CD8-positive, alpha-beta memory T cell (primary cell): Measurements from ENCODE around the gene ENKUR. TPM values are rescaled to one million over a fixed set of nuclear protein-coding genes. Genes with fewer than 3 reads are reported as not detected.
"Not testable (repeated sequence)": the region's sequence is repeated elsewhere in the genome, so short reads cannot be mapped to it uniquely, and the experiment has no call there.

ENCODE experiments used
- CTCF ChIA-PET: fragments of 350-600 bp; sonication (Branson Sonifier 250); formaldehyde crosslinking; loops from one replicate; lab custom pipeline; 2021; ENCODE audit warnings: antibody characterized with exemption; lab: Charles Lee
- POLR2A ChIA-PET: fragments of 350-600 bp; sonication (Branson Sonifier 250); formaldehyde crosslinking; loops from one replicate; lab custom pipeline; 2021; ENCODE audit warnings: antibody characterized with exemption; lab: Charles Lee
- DNase-seq, 5 donors: peaks; one replicate each; pipeline versions ENCODE4 v3.0.0 to v3.0.0-alpha.2; 2020 to 2022; ENCODE audit warnings: mixed read lengths in 1 of 5
- H3K27ac ChIP-seq: one replicate; pipeline ENCODE4 v1.7.0; 2013; ENCODE audit warnings: low read depth, mild to moderate bottlenecking, low read length, moderate library complexity
- H3K27me3 ChIP-seq: 2 replicates; pipeline ENCODE4 v1.7.0; 2013; ENCODE audit warnings: low read length, mild to moderate bottlenecking; ENCODE audit not compliant: insufficient read depth, poor library complexity, severe bottlenecking
- H3K36me3 ChIP-seq: 2 replicates; pipeline ENCODE4 v1.7.0; 2013; ENCODE audit warnings: mild to moderate bottlenecking, low read length, moderate library complexity; ENCODE audit not compliant: insufficient read depth
- H3K4me1 ChIP-seq: 2 replicates; pipeline ENCODE4 v1.7.0; 2013; ENCODE audit warnings: mild to moderate bottlenecking, low read length, moderate library complexity; ENCODE audit not compliant: insufficient read depth
- H3K4me3 ChIP-seq: 2 replicates; pipeline ENCODE4 v1.7.0; 2013; ENCODE audit warnings: mild to moderate bottlenecking, low read length
- H3K9me3 ChIP-seq: 2 replicates; pipeline ENCODE4 v1.7.0; 2013; ENCODE audit warnings: mild to moderate bottlenecking, low read length
- H3K27ac Mint-ChIP-seq, 8 donors: one replicate each; pipeline ENCODE4 v1.8.0; 2020 to 2021; ENCODE audit warnings: mixed read lengths in 8 of 8, mild to moderate bottlenecking in 6 of 8, inconsistent platforms in 3 of 8, moderate library complexity in 3 of 8
- H3K27me3 Mint-ChIP-seq, 2 donors: one replicate each; pipeline ENCODE4 v1.8.0; 2020 to 2021; ENCODE audit warnings: mixed read lengths in 2 of 2, mild to moderate bottlenecking in 1 of 2, moderate library complexity in 1 of 2
- H3K36me3 Mint-ChIP-seq, 3 donors: one replicate each; pipeline ENCODE4 v1.8.0; 2020 to 2021; ENCODE audit warnings: mixed read lengths in 3 of 3, inconsistent platforms in 1 of 3, mild to moderate bottlenecking in 1 of 3
- H3K4me1 Mint-ChIP-seq, 3 donors: one replicate each; pipeline ENCODE4 v1.8.0; 2020 to 2021; ENCODE audit warnings: mixed read lengths in 3 of 3, inconsistent platforms in 1 of 3, mild to moderate bottlenecking in 1 of 3
- H3K4me3 Mint-ChIP-seq, 7 donors: one replicate each; pipeline ENCODE4 v1.8.0; 2020 to 2021; ENCODE audit warnings: mixed read lengths in 7 of 7, mild to moderate bottlenecking in 6 of 7, moderate library complexity in 4 of 7, inconsistent platforms in 2 of 7
- H3K9me3 Mint-ChIP-seq, 5 donors: one replicate each; pipeline ENCODE4 v1.8.0; 2020 to 2022; ENCODE audit warnings: mixed read lengths in 5 of 5, mild to moderate bottlenecking in 3 of 5, moderate library complexity in 2 of 5, inconsistent platforms in 1 of 5
- polyA plus RNA-seq: library from polyadenylated mRNA; unstranded; fragments of 300-500 nt; fragmentation: Illumina TruSeq; gene quantifications from one replicate; pipeline ENCODE4 v1.2.3, GENCODE V29; 2021
- total RNA-seq, 2 experiments: library from RNA; stranded (reverse); gene quantifications; one replicate each; pipeline ENCODE4 v1.2.3, GENCODE V29; 2021

The ENKUR gene
- total and polyA plus RNA-seq, 3 experiments from 2014 or later: not detected

DNA sequence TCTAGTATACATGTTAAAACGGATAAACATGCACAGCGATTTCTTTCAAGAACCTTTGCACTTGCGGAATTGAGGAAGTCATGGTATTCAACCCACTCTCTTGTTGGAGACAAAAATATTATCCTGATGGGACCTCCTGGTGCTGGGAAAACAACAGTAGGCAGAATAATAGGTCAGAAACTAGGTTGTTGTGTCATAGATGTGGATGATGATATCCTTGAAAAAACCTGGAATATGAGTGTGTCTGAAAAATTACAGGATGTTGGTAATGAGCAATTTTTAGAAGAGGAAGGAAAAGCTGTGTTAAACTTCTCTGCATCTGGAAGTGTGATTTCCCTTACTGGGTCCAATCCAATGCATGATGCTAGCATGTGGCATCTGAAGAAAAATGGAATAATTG is 7.3 kb upstream of the ENKUR start:
- CTCF ChIA-PET: no interaction called here
- H3K36me3 Mint-ChIP-seq: peaks cover 7 to 22% (median 10%) of the 10 kb centered on the region in 3 donors

DNA sequence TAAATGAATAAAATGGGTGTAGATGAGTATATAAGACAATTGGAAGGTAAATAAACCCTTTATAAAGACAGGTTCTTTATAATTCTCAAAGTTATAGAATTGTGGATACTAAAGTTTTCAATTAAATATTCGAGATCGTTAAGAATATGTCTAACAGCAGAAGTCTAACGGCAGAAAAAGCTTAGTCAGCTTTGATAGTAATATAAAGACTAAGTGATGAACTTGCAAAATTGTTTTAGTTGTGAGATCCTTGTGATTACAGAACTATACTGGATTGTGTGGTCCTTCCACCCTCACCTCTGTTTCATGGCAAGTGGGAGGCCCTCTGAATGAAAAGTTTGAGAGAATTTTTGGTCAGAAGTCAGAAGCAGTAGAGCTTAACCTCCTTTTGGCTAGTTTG is 2.7 kb upstream of the ENKUR start:
- Mint-ChIP-seq H3K27me3 (peaks cover 0 to 4% of the 10 kb centered on the region in 2 donors), H3K36me3 (peaks cover 6 to 24% (median 6%) of the 10 kb centered on the region in 3 donors), H3K4me3 (peak overlapping the region in 2 of 7 donors; percentile 68 to 96), H3K4me1 (peaks cover 19 to 27% (median 23%) of the 10 kb centered on the region in 3 donors), H3K9me3 (no peaks in the 10 kb centered on the region), H3K27ac (peak overlapping the region in 6 of 8 donors; percentile 17 to 98 (median 97))
- H3K36me3 ChIP-seq: no peaks in the 10 kb centered on the region
- H3K9me3 ChIP-seq: no peaks in the 10 kb centered on the region
- ChIA-PET POLR2A (no interaction called here), CTCF (interaction anchor here (0.9 kb wide), 1 partner anchor 165 kb away, joined by 3 read pairs; no protein-coding TSS in a partner anchor)
- no peak for DNase-seq
- H3K27ac ChIP-seq: no peak overlapping the region
- peaks cover 17% of the 10 kb centered on the region for H3K4me1 ChIP-seq
- no peaks in the 10 kb centered on the region for H3K27me3 ChIP-seq
- H3K4me3 ChIP-seq: no peak overlapping the region

More for the DNA sequence above, 7.3 kb upstream of the ENKUR start:
- Mint-ChIP-seq H3K4me1 (peaks cover 2 to 5% (median 4%) of the 10 kb centered on the region in 3 donors), H3K27ac (peak overlapping the region in 1 of 8 donors; percentile 14), H3K4me3 (no peak overlapping the region), H3K9me3 (no peaks in the 10 kb centered on the region), H3K27me3 (no peaks in the 10 kb centered on the region)
- no peaks in the 10 kb centered on the region for H3K27me3 ChIP-seq
- peaks cover 1% of the 10 kb centered on the region for H3K4me1 ChIP-seq
- no peak overlapping the region for H3K27ac ChIP-seq
- POLR2A ChIA-PET: no interaction called here
- DNase-seq: no peak
- H3K36me3 ChIP-seq: no peaks in the 10 kb centered on the region
- no peaks in the 10 kb centered on the region for H3K9me3 ChIP-seq
- no peak overlapping the region for H3K4me3 ChIP-seq

GRCh38 chr10:25017661-25018060 is 1.7 kb upstream of the ENKUR start:
- H3K9me3 ChIP-seq: no peaks in the 10 kb centered on the region
- H3K4me3 Mint-ChIP-seq: peak overlapping the region; percentile 85 to 96 (median 90)
- H3K36me3 Mint-ChIP-seq: peaks cover 0 to 16% (median 0%) of the 10 kb centered on the region in 3 donors
- CTCF ChIA-PET: no interaction called here
- peak overlapping the region; percentile 96 to 99 (median 98) for H3K27ac Mint-ChIP-seq
- H3K27me3 Mint-ChIP-seq: peaks cover 0 to 4% of the 10 kb centered on the region in 2 donors
- no peak for DNase-seq
- H3K4me3 ChIP-seq: peak overlapping the region; percentile 80
- no peaks in the 10 kb centered on the region for H3K9me3 Mint-ChIP-seq
- peaks cover 17% of the 10 kb centered on the region for H3K4me1 ChIP-seq
- H3K27ac ChIP-seq: peak overlapping the region; percentile 93
- H3K27me3 ChIP-seq: no peaks in the 10 kb centered on the region
- no peaks in the 10 kb centered on the region for H3K36me3 ChIP-seq
- peaks cover 19 to 27% (median 23%) of the 10 kb centered on the region in 3 donors for H3K4me1 Mint-ChIP-seq
- POLR2A ChIA-PET: no interaction called here

- H3K4me1 ChIP-seq: peaks cover 17% of the 10 kb centered on the region
- ChIA-PET CTCF (no interaction called here), POLR2A (interaction anchor here (1.3 kb wide), 1 partner anchor 293 kb away, joined by 3 read pairs; no protein-coding TSS in a partner anchor)
- no peaks in the 10 kb centered on the region for H3K9me3 ChIP-seq
- peaks cover 0 to 4% of the 10 kb centered on the region in 2 donors for H3K27me3 Mint-ChIP-seq
- H3K36me3 ChIP-seq: no peaks in the 10 kb centered on the region
- peak overlapping the region; percentile 80 for H3K4me3 ChIP-seq
- peak overlapping the region; percentile 93 for H3K27ac ChIP-seq
- DNase-seq: peak in 2 of 5 donors; percentile 3 to 45
- peak overlapping the region; percentile 85 to 96 (median 90) for H3K4me3 Mint-ChIP-seq
- peaks cover 0 to 15% (median 0%) of the 10 kb centered on the region in 3 donors for H3K36me3 Mint-ChIP-seq
- no peaks in the 10 kb centered on the region for H3K9me3 Mint-ChIP-seq
- H3K27me3 ChIP-seq: no peaks in the 10 kb centered on the region
- peak overlapping the region; percentile 96 to 99 (median 98) for H3K27ac Mint-ChIP-seq
- H3K4me1 Mint-ChIP-seq: peaks cover 19 to 27% (median 23%) of the 10 kb centered on the region in 3 donors
Measured at GRCh38 chr10:25017154-25017590, 1.2 kb upstream of the ENKUR start.

GRCh38 chr10:25016376-25017153 is 607 bp upstream of the ENKUR start, which contains the start of gene THNSL1:
Gene THNSL1 (plus strand): TSS chr10:25016612. CDS start chr10:25023224, 6,612 bp downstream.
- peak within 1 kb of the TSS; percentile 93 for H3K27ac ChIP-seq
- H3K36me3 ChIP-seq: no peaks in the 10 kb centered on the region
- Mint-ChIP-seq H3K36me3 (peaks cover 0 to 12% (median 0%) of the 10 kb centered on the region in 3 donors), H3K27me3 (peaks cover 0 to 4% of the 10 kb centered on the region in 2 donors), H3K9me3 (no peaks in the 10 kb centered on the region), H3K4me1 (peaks cover 19 to 27% (median 23%) of the 10 kb centered on the region in 3 donors), H3K4me3 (peak within 1 kb of the TSS; percentile 85 to 96 (median 90)), H3K27ac (peak within 1 kb of the TSS; percentile 96 to 99 (median 98))
- ChIA-PET POLR2A (interaction anchor here (1.0 to 1.3 kb wide), 2 partner anchors 292 to 394 kb away, joined by 3 to 4 read pairs; no protein-coding TSS in a partner anchor), CTCF (interaction anchor here (0.8 to 1.3 kb wide), 3 partner anchors 121 to 292 kb away, joined by 3 read pairs; partner anchors contain the start of gene ARHGAP21)
- no peaks in the 10 kb centered on the region for H3K27me3 ChIP-seq
- no peaks in the 10 kb centered on the region for H3K9me3 ChIP-seq
- H3K4me1 ChIP-seq: peaks cover 17% of the 10 kb centered on the region
- peak within 1 kb of the TSS; percentile 80 for H3K4me3 ChIP-seq
- DNase-seq: peak; percentile 94 to 99 (median 96)

DNA sequence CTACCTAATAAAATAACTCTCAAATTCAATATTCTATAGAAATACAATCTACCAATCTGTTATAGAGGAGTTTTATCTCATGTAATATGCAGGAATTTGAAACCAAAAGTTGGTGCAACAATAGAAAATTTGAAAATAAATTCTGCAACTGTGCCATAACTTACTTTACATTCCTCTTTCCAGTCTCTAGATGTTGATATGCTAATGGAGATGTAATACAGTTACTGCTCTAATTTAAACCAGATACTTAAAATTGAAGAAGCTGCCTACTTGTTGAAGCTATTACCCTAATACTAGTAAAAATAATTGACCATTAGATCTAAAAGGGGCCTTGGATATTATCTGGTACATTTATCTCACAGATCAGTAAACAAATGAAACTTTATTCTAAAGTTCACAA is 1.4 kb downstream of the ENKUR start:
- peaks cover 17% of the 10 kb centered on the region for H3K4me1 ChIP-seq
- POLR2A ChIA-PET: no interaction called here

GRCh38 chr10:25011591-25011990 is 4.4 kb downstream of the ENKUR start:
- H3K36me3 ChIP-seq, H3K4me3 ChIP-seq, DNase-seq, POLR2A ChIA-PET, H3K36me3 Mint-ChIP-seq, H3K9me3 Mint-ChIP-seq, H3K4me1 Mint-ChIP-seq, H3K9me3 ChIP-seq, H3K4me3 Mint-ChIP-seq, H3K4me1 ChIP-seq, CTCF ChIA-PET, H3K27ac ChIP-seq, H3K27me3 ChIP-seq, H3K27ac Mint-ChIP-seq, H3K27me3 Mint-ChIP-seq: not testable (repeated sequence)

More for the DNA sequence above, 1.4 kb downstream of the ENKUR start:
- H3K36me3 ChIP-seq: no peaks in the 10 kb centered on the region
- DNase-seq: no peak
- H3K4me3 ChIP-seq: no peak overlapping the region
- Mint-ChIP-seq H3K9me3 (no peaks in the 10 kb centered on the region), H3K36me3 (peaks cover 0 to 12% (median 4%) of the 10 kb centered on the region in 3 donors), H3K27me3 (peaks cover 0 to 4% of the 10 kb centered on the region in 2 donors), H3K27ac (peak overlapping the region in 5 of 8 donors; percentile 23 to 97 (median 68)), H3K4me3 (no peak overlapping the region), H3K4me1 (peaks cover 18 to 24% (median 23%) of the 10 kb centered on the region in 3 donors)
- no peak overlapping the region for H3K27ac ChIP-seq
- no peaks in the 10 kb centered on the region for H3K27me3 ChIP-seq
- CTCF ChIA-PET: no interaction called here
- no peaks in the 10 kb centered on the region for H3K9me3 ChIP-seq

GRCh38 chr10:24998044-24998443 is 17.9 kb downstream of the ENKUR start:
- Mint-ChIP-seq H3K9me3 (peaks cover 0 to 23% (median 8%) of the 10 kb centered on the region in 5 donors), H3K27ac (no peak overlapping the region), H3K4me3 (no peak overlapping the region), H3K36me3 (peaks cover 0 to 11% (median 3%) of the 10 kb centered on the region in 3 donors), H3K4me1 (no peaks in the 10 kb centered on the region), H3K27me3 (peaks cover 0 to 1% of the 10 kb centered on the region in 2 donors)
- Histone ChIP-seq H3K27ac (no peak overlapping the region), H3K27me3 (no peaks in the 10 kb centered on the region), H3K9me3 (no peaks in the 10 kb centered on the region), H3K36me3 (no peaks in the 10 kb centered on the region), H3K4me1 (no peaks in the 10 kb centered on the region), H3K4me3 (no peak overlapping the region)
- ChIA-PET POLR2A (no interaction called here), CTCF (no interaction called here)
- DNase-seq: no peak
